ENCODE measurements around the gene AQP9. TPM values are rescaled to one million over a fixed set of nuclear protein-coding genes. Genes with fewer than 3 reads are reported as not detected.
"Not testable (repeated sequence)": the region's sequence is repeated elsewhere in the genome, so short reads cannot be mapped to it uniquely, and the experiment has no call there.

The AQP9 gene
- total RNA-seq, 2 donors from 2014 or later, result 1.1 to 2.9 TPM

DNA sequence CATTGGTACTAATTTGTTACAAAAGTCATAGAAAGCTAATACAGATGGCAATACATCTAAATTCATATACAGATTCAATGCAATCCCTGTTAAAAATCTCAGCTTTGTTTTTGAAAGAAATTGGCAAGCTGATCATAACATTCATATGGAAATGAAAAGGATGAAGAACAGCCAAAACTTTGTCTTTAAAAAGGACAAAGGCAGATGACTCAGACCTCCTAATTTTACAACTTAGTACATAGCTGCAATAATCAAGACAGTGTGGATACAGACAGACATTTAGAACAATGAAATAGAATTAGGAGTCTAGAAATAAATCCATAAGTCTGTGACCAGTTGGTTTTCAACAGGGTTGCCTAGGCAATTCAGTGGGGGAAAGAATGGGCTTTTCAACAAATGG lies 63.3 kb downstream of the AQP9 start:
- H3K9me3 ChIP-seq, result no peaks in the 10 kb centered on the region

DNA sequence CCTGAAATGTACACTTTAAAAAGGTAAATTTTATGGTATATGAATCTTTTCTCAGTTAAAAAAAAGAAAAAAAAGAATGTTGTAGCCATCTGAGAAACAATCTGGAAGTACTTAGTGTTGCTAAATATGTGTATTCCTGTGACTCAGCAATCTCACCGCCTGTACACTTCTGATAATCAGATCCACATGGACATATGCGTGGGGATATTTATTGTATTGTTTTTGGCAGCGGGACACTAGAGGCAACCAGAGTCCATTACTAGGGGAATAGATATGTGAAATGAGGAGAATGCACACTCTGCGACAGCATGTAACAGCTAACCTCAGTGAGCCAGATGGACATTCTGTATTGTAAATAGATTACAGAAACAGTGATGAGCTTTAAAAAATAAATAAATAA lies 65.4 kb downstream of the AQP9 start:
- no peak for DNase-seq (ENCODE audit: low spot score)
- Histone ChIP-seq H3K27me3 (no peaks in the 10 kb centered on the region), H3K9me3 (no peaks in the 10 kb centered on the region), H3K4me3 (no peak overlapping the region), H3K36me3 (no peaks in the 10 kb centered on the region), H3K27ac (no peak overlapping the region), H3K4me1 (peaks cover 0 to 5% of the 10 kb centered on the region in 2 donors)
- TF ChIP-seq, protein P1, sequence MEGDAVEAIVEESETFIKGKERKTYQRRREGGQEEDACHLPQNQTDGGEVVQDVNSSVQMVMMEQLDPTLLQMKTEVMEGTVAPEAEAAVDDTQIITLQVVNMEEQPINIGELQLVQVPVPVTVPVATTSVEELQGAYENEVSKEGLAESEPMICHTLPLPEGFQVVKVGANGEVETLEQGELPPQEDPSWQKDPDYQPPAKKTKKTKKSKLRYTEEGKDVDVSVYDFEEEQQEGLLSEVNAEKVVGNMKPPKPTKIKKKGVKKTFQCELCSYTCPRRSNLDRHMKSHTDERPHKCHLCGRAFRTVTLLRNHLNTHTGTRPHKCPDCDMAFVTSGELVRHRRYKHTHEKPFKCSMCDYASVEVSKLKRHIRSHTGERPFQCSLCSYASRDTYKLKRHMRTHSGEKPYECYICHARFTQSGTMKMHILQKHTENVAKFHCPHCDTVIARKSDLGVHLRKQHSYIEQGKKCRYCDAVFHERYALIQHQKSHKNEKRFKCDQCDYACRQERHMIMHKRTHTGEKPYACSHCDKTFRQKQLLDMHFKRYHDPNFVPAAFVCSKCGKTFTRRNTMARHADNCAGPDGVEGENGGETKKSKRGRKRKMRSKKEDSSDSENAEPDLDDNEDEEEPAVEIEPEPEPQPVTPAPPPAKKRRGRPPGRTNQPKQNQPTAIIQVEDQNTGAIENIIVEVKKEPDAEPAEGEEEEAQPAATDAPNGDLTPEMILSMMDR (IDR thresholded peaks at IDR 0.05), result no peak

More for the DNA sequence above, 63.3 kb downstream of the AQP9 start:
- Histone ChIP-seq H3K27ac (no peak overlapping the region), H3K27me3 (no peaks in the 10 kb centered on the region), H3K4me1 (peaks cover 0 to 5% of the 10 kb centered on the region in 2 donors), H3K4me3 (no peak overlapping the region), H3K36me3 (no peaks in the 10 kb centered on the region)
- TF ChIP-seq, protein P1 (IDR thresholded peaks at IDR 0.05), result no peak
- no peak for DNase-seq (ENCODE audit: low spot score)

DNA sequence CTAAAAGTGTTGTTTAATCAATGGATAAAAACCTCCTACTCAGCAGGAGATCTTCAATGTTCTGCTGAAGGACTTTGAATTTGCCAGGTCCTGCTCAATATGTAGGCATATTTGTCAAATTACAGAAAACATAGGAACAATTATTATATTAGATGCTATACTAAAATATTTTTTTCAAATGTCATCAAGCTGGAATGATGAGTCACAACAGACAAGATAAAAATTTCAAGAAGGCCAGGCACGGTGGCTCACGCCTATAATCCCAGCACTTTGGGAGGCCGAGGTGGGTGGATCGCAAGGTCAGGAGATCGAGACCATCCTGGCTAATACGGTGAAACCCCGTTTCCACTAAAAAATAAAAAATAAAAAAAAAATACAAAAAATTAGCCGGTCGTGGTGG lies 68.0 kb downstream of the AQP9 start:
- TF ChIP-seq, protein P1 (IDR thresholded peaks at IDR 0.05), result no peak
- Histone ChIP-seq H3K36me3 (no peaks in the 10 kb centered on the region), H3K4me3 (no peak overlapping the region), H3K9me3 (no peaks in the 10 kb centered on the region), H3K27me3 (no peaks in the 10 kb centered on the region), H3K4me1 (peaks cover 0 to 5% of the 10 kb centered on the region in 2 donors), H3K27ac (no peak overlapping the region)
- no peak for DNase-seq (ENCODE audit: low spot score)

DNA sequence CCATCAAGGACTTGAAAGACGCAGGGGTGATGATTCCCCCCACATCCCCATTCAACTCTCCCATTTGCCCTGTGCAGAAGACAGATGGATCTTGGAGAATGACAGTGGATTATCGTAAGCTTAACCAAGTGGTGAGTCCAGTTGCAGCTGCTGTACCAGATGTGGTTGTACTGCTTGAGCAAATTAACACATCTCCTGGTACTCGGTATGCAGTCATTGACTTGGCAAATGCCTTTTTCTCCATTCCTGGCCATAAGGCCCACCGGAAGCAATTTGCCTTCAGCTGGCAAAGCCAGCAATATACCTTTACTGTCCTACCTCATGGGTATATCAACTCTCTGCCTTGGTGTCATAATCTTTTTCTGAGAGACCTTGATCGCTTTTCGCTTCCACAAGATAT lies 70.0 kb downstream of the AQP9 start:
- H3K27ac ChIP-seq, result peak overlapping the region in 1 of 2 donors; percentile 40
- not testable (repeated sequence) for H3K27me3 ChIP-seq

DNA sequence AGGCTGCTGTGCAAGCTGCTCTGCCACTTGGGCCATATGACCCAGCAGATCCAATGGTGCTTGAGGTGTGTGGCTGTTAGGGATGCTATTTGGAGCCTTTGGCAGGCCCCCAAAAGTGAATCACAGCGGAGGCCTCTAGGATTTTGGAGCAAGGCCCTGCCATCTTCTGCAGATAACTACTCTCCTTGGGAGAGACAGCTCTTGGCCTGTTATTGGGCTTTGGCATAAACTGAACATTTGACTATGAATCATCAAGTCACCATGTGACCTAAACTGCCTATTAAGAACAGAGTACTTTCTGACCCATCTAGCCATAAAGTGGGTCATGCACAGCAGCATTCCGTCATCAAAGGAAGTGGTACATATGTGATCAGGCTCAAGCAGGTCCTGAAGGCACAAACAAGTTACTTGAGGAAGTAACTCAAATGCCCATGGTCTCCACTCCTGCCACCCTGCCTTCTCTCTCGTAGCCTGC lies 70.9 kb downstream of the AQP9 start:
- H3K27ac ChIP-seq, result peak overlapping the region; percentile 39 to 62
- DNase-seq (ENCODE audit: low spot score), result peak; percentile 74

More for the DNA sequence above, 70.0 kb downstream of the AQP9 start:
- not testable (repeated sequence) for DNase-seq (ENCODE audit: low spot score); H3K4me3 ChIP-seq; H3K9me3 ChIP-seq; H3K36me3 ChIP-seq
- peaks cover 0 to 11% of the 10 kb centered on the region in 2 donors for H3K4me1 ChIP-seq

DNA sequence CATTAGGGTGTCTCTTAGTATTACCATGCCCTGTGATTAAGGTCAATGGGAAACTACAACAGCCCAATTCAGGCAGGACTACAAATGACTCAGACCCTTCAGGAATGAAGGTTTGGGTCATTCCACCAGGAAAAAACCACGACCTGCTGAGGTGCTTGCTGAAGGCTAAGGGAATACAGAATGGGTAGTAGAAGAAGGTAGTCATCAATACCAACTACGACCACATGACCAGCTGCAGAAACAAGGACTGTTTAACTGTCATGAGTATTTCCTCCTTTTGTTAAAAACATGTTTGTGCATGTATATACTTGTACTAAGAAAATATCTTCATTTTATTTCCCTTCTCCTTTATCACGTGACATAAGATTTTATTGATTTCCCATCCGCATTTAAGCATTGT lies 71.8 kb downstream of the AQP9 start:
- not testable (repeated sequence) for H3K27me3 ChIP-seq; H3K9me3 ChIP-seq; H3K36me3 ChIP-seq; H3K27ac ChIP-seq; H3K4me3 ChIP-seq; DNase-seq (ENCODE audit: low spot score)
- H3K4me1 ChIP-seq, result peaks cover 0 to 13% of the 10 kb centered on the region in 2 donors

More for the DNA sequence above, 70.9 kb downstream of the AQP9 start:
- H3K4me1 ChIP-seq, result peaks cover 0 to 13% of the 10 kb centered on the region in 2 donors
- not testable (repeated sequence) for H3K36me3 ChIP-seq, H3K27me3 ChIP-seq, H3K9me3 ChIP-seq, H3K4me3 ChIP-seq

DNA sequence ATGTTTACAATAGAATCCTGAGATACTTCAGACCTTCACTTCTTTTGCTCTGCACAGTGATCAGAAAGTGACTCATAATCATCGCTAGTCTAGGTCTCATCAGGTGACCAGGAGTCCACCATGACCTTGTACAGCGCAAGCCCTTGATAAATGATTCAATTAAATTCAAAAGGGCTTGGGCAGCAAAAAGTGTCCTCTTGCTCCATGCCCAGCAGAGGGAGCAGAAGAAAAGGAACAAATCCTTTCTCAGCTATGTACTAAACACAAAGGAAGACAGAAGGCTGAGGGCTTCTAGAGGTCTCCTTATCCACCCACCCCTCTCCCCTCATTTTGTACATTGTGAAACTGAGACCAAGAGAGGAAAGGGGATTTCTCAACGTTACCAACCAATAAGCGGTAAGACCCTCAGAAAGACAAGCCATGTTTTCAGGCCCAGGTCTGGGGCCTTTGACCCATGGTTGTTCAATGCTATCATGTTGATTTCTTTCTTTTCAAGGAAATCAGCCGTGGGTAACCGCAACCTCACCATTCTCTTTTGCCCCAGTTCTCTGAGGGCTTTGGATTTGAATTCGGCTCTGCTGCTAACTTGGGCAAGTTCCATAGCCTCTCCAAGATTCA lies 74.8 kb downstream of the AQP9 start:
- no peaks in the 10 kb centered on the region for H3K27me3 ChIP-seq
- H3K27ac ChIP-seq, result no peak overlapping the region
- H3K9me3 ChIP-seq, result no peaks in the 10 kb centered on the region
- H3K36me3 ChIP-seq, result no peaks in the 10 kb centered on the region
- H3K4me1 ChIP-seq, result peaks cover 0 to 13% of the 10 kb centered on the region in 2 donors
- TF ChIP-seq, protein P1 (IDR thresholded peaks at IDR 0.05), result peak in 1 of 2 donors; percentile 68
- no peak for DNase-seq (ENCODE audit: low spot score)
- no peak overlapping the region for H3K4me3 ChIP-seq

Data from right atrium auricular region (tissue), 2 donors.